ENCODE data around the gene MFSD6.

DNA sequence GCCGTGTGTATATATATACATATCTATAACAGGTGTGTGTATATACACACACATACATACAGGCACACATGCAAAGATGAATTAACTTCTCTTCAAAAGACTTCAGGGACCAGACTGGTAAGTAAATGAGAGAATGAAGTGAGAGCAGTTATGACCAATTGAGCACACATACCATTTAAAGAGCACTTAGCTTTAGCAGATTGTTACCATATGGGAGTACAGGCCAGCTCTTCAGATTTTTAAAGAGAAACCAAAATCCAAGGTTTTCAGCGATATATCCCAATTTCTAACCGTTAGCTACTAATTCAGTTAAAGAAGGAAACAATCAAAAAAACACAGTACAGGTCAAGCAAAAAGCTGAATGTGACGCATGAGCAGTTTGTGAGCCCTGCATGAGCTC, 41.1 kb upstream of the MFSD6 start:
- TF ChIP-seq GATA2 (IDR thresholded peaks at IDR 0.05; ENCODE audit: low read depth, low read length) (no peak), GATA3 (IDR thresholded peaks at IDR 0.05; ENCODE audit: low read depth, low read length) (no peak)
